Posterior cingulate gyrus (tissue), 11 donors: ENCODE data around the gene OBSCN.

Experiments
- DNase-seq, 10 donors: peaks; one replicate each; pipeline versions ENCODE4 v3.0.0 to v3.0.0-alpha.2; 2020 to 2021; ENCODE audit warnings: mixed read lengths in 3 of 10
- intact Hi-C: fragments of 100-400 bp; cut with DNase I; formaldehyde crosslinking; loops from one replicate; pipeline ENCODE4 v1.15.1; 2023

OBSCN gene

DNA sequence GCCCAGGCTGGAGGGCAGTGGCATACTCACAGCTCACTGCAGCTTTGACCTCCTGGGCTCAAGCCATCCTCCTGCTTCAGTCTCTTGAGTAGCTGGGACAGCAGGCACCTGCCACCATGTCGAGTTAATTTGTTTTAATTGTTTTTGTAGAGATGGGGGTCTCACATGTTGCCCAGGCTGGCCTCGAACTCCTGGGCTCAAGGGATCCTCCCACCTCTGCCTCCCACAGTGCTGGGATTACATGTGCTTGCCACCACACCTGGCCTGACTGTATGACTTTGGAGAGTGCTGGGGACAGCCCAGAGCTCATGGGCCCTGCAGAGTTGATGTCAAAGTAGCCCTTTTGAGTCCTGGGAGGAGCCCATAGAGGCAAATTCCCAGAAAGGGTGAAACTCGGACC, 1.8 kb downstream of the OBSCN start:
- intact Hi-C loops = no loop called here
- DNase-seq = peak in 1 of 10 donors; percentile 46

DNA sequence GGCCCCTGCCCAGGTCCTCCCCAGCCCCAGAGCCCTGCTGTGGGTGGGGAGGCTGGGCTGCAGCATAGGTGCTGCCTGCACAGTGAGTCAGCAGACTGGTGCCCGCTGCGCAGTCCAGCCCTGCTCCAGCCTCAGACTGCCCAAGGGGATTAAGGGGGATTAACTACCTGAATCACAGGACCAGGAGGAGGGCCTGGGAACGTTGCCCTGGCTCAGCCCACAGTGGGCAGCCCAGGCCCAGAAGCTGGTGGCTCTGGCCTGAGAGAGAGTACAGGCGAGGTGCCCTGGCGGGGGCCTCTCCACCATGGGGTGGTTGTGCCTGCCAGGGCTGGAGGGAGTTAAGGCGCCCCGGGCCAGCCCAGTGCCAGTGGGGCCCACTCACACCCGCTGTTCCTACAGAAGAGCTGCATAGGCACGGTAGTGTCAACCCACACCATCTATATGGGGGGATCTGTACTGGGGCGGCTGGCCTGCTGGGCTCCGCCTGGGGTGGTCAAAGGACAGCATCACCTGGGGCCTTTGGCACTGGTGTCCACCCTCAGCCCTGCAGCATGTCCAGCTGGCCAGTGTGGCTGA, 2.3 kb downstream of the OBSCN start:
- DNase-seq = peak in 2 of 10 donors; percentile 66 to 70
- intact Hi-C loops = no loop called here

DNA sequence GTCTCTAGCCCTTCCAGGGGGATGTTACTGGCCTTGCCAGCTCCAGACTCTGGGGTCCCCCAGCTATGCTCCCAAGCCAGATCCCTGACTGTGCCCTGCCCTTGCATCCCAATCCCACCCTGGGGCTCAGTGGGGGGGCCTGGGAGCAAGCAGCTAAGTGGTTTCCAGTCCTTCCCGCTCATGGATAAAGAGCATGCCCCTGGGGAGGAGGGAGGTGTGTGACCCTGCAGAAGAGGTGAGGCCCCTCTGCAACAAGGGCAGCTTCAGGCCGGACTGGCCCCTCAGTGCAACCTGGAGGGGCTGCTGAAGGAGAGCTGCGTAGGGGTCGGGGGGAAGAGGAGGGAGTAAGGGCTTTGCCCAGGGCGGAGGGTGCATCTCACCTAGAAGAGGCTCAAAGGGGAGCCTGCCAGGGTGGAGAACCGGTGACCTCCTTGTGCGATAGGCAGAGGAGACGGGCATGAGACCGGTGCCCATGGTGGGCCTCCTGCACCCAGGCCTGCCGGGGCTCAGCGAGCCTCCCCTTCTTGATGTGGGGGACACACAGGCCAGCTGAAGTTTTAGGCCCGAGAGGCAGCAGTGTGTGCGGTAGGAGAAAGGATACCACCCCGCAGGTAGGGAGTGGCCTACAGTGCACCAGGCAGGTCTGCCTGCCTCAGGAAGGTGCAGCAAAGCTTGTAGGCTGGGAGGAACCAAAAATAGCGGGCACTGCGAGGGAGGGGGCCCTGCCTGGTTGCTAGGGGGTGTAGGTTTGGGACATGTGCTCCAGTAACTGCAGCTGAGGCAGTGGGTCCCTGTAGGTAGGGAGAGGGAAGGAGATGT, 3.1 kb downstream of the OBSCN start:
- intact Hi-C loops = no loop called here

DNA sequence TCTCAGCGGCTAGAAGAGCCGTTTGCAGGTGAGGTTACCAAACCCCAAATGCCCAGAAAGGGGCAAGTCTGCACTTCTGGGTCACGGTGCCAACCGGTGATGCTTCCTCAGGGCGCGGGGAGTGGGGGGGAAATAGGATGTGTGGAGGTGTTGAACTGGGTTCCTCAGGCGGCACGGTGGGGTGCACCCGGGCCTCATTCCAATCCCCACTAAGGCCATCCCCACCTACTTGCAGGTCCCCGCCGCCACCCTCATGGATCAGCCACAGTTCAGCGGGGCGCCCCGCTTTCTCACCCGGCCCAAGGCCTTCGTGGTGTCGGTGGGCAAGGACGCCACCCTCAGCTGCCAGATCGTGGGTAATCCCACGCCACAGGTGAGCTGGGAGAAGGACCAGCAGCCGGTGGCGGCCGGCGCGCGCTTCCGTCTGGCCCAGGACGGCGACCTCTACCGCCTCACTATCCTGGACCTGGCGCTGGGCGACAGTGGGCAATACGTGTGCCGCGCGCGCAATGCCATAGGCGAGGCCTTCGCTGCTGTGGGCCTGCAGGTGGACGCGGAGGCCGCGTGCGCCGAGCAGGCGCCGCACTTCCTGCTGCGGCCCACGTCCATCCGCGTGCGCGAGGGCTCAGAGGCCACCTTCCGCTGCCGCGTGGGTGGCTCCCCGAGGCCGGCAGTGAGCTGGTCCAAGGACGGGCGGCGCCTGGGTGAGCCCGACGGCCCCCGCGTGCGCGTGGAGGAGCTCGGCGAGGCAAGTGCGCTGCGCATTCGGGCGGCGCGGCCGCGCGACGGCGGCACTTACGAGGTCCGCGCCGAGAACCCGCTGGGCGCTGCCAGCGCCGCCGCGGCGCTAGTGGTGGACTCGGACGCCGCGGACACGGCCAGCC, 3.9 kb downstream of the OBSCN start:
- intact Hi-C loops = no loop called here
- DNase-seq = peak in 1 of 10 donors; percentile 75

More for the DNA sequence above, 3.1 kb downstream of the OBSCN start:
- DNase-seq = peak in 1 of 10 donors; percentile 78

DNA sequence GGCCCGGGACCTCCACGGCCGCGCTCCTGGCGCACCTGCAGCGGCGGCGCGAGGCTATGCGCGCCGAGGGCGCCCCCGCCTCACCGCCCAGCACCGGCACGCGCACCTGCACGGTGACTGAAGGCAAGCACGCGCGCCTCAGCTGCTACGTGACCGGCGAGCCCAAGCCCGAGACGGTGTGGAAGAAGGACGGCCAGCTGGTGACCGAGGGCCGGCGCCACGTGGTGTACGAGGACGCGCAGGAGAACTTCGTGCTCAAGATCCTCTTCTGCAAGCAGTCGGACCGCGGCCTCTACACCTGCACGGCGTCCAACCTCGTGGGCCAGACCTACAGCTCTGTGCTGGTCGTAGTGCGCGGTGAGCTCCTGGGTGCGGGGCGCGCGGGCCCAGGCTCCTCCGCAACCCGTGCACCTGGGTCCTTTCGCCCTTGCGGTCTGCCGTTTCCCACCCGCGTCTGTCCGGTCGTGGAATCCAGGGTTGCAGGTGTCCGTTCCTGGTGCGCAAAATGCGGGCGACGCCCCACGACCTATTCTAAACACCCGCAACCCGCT, 4.6 kb downstream of the OBSCN start:
- DNase-seq = peak in 2 of 10 donors; percentile 70 to 75
- intact Hi-C loops = no loop called here

DNA sequence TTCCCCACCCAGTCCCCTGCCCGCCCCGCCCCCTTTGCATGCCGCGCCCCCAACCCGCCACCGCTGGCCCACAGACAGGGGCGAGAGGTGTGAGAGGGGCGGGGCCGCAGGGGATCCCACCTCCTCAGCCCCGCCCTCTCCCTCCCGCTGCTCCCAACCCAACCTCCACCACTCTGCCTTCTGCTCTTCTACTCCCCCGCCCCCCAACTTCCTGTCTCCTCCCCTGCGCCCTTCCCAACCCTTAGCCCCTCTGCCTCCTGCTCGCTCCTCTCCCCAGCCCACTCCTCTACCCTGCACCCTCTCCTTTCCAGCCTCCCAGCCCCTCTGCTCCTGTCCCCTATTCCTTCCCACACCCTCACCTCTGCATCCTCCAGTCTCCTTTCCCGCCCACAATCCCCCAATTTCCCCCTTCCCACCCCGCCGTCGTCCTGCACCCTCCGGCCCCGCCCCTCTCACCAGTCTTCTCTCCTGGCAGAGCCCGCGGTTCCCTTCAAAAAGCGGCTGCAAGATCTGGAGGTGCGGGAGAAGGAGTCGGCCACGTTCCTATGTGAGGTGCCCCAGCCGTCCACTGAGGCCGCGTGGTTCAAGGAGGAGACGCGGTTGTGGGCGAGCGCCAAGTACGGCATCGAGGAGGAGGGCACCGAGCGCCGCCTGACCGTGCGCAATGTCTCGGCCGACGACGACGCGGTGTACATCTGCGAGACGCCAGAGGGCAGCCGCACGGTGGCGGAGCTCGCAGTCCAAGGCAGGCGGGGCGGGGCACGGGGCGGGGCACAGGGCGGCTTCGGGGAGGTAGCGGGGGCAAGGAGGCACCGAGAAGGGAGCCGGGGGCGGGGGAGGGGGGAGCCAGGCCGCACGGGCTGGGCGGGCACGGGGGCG, 5.4 kb downstream of the OBSCN start:
- intact Hi-C loops = no loop called here
- peak in 9 of 10 donors; percentile 54 to 94 (median 74) for DNase-seq

DNA sequence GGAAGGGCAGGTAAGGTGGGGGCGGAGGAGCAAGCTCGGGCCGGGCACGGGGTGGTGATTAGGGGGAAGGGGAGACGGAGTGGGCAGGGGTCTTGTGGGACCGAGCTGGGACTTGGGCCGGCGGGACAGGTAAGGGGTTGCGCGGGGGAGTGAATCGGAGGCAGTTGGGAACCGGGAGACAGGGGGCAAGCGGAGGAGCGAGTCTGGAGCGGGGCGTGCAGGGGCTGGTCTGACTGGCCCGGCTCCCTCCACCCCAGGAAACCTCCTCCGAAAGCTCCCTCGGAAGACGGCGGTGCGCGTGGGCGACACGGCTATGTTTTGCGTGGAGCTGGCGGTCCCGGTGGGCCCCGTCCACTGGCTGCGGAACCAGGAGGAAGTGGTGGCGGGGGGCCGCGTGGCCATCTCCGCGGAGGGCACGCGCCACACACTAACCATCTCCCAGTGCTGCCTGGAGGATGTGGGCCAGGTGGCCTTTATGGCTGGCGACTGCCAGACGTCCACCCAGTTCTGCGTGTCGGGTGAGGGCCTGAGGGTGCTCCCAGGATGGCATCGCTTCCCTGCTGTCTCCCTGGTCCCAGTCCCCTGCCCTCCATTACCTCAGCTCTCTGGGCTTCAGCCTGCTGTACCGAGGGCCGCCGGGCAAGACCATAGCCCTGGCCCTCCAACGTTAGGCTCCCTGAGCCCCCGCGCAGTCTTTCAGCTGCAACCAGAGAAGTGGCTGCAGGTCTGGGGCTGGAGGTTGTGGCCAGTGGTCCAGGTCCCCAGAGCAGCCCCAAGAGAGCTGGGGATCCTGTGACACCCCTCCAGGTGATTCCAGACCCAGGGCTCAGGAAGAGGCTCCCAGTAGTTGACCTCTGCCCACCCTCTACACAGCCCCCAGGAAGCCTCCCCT, 6.3 kb downstream of the OBSCN start:
- peak in 1 of 10 donors; percentile 79 for DNase-seq
- intact Hi-C loops = no loop called here

DNA sequence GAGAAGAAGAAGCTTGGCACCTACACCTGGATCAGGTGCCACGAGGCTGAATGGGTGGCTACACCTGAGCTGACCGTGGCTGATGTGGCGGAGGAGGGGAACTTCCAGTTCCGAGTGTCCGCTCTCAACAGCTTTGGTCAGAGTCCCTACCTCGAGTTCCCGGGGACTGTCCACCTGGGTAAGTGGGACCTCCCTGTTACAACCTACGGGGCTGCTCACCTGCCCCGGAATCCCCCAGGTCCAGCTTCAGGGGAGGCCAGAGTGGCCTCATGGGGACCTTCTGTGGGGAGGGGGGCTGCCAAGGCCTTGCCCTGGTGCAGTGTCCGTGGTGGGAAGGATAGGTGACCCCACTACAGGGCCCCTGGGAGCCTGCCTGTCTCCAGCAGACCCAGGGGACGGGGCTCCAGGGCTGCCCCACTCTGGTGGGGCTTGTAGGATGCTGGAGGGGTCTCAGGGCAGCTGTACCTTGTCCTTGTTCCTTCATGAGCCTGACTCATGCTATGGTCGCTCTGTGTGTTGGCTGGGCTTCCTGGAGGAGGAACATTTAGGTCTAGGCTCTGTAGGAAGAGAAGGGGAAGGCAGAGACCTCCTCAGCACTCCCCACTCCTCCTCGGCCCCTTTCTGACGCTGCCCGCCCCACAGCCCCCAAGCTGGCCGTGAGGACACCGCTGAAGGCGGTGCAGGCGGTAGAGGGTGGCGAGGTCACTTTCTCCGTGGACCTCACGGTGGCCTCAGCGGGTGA, 7.2 kb downstream of the OBSCN start:
- intact Hi-C loops = no loop called here

DNA sequence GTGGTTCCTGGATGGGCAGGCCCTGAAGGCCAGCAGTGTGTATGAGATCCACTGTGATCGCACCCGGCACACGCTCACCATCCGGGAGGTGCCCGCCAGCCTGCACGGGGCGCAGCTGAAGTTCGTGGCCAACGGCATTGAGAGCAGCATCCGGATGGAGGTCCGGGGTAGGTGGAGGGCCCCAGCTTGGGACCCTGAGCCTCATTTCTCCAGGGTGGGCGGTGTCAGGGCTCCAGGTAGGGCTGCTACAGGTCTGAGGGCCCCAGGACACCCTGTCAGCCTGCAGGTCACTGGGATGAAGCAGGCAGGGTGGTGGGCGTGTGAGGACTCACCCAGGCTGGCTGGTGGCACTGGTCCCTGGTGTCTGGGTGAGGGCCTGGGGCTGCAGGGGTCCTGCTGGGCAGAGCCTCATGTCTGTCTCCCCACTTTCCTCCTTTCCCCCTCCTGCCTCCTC, 7.8 kb downstream of the OBSCN start:
- DNase-seq = peak in 2 of 10 donors; percentile 67 to 74
- intact Hi-C loops = no loop called here

More for the DNA sequence above, 7.2 kb downstream of the OBSCN start:
- peak in 1 of 10 donors; percentile 22 for DNase-seq

DNA sequence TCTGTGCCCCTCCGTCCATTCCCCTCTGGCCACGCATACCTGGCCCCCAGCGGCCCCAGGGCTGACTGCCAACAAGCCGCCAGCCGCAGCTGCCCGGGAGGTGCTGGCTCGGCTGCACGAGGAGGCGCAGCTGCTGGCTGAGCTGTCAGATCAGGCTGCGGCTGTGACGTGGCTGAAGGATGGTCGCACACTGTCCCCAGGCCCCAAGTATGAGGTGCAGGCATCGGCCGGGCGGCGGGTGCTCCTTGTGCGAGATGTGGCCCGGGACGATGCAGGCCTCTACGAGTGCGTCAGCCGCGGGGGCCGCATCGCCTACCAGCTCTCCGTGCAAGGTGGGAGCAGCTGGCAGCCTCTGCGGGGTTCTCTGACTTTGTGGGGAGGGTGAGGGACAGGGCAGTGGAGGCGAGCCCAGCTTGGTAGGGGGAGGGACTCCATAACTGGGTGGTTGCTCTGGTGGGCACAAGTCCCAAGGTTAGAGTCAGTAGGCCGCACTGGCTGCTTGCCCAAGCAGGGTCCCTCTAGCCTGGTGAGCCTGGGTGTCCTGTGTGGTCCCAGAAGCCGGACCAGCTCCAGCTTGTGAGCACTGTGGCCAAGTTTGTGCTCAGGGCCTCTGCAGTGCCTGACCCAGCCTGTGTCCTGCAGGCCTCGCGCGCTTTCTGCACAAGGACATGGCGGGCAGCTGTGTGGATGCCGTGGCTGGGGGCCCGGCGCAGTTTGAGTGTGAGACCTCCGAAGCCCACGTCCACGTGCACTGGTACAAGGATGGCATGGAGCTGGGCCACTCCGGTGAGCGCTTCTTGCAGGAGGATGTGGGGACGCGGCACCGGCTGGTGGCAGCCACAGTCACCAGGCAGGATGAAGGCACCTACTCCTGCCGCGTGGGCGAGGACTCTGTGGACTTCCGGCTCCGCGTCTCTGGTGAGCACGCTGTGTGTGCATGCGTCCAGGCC, 8.8 kb downstream of the OBSCN start:
- DNase-seq = peak in 2 of 10 donors; percentile 69 to 81
- intact Hi-C loops = no loop called here

DNA sequence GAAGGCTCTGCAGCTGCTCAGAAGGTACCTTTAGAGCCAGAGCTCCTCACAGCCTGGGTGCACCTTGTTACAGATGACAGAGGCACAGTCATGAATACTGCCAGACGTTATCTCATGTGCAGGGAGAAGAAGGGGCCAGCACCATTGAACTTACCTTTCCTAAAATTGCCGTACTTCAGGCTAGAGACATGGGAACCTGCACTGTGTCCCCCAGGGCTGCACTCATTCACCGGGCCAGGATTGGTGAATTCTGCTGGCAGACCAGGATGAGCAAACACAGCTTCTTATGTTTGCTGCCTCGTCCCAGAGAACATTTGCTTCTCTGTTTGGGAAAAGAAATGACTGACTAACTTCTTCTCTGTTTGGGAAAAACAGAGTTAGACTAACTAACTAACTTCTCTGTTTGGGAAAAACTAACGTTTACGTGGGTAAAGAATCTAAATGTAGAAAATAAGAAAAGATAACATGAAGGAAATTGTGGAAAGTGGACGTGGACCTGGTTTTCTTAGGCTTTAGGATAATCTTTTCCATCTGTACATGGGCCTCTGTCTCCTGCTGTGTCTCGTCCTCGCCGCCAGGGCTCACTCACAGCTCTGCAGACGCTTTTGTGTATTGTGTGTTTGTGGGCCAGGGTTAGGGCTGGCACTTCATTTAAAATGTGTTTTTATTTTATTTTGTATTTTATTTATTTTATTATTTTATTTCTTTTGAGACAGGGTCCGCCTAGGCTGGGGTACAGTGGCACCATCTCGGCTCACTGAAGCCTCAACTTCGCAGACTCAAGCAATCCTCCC, 9.9 kb downstream of the OBSCN start:
- no peak for DNase-seq

DNA sequence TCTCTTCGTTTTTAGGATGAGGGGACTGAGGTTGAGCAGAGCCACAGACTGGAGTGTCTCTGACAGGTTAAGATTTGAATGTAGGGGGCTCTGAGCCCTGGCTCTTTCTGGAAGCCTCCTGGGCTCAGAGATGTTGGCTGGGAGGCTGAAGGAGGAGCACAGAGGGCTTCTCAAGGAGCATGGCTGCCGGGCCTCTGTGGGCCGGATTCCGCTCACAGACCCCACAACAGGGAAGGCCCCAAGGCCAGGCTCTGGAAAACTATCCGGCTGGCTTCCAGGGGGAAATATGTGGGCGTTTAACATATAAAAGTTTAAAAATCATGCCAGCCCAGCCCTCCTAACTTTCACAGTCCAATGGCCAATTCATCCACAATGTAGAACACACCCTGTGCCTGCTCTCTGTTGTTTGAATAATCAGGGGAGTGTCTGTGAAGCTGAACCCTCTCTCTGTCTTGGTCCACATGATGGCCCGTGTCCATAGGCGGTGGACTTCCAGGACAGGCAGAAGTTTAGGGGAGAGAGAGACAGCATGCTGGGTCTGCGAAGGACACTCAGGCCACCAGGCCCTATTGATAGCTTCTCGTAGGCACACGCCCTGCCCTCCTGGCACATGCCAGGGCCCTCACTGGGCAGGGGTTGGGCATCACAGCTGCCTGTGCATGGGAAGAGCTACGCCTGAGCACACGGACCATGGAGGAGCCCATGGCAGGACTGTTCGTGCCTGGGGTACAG, 10.8 kb downstream of the OBSCN start:
- DNase-seq = no peak
- intact Hi-C loops = no loop called here

More for the DNA sequence above, 9.9 kb downstream of the OBSCN start:
- intact Hi-C loops = no loop called here

DNA sequence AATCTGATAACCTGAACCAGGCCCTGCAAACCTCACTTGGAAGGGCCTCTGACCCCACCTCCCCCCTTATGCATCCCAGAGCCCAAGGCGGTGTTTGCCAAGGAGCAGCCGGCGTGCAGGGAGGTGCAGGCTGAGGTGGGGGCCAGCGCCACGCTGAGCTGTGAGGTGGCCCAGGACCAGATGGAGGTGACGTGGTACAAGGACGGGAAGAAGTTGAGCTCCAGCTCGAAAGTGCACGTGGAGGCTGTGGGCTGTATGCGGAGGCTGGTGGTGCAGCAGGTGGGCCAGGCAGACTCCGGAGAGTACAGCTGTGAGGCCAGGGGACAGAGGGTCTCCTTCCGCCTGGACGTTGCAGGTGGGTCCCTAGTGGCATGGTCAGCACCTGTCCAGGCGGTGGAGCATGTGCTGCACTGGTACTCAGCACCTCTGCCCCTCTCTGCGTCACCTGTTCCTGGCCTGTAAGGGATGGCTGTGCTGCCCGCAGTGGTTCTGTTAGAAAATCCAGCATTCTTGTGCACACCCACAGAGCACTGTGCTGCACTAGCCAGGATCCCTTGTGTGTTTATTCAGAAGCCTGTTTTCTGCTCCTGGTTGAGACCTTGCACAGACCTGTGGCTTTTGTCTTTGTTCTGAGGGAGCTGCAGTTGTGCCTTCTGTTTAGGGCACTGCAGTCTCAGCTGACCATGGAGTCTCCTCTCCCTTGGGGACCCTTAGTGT, 11.6 kb downstream of the OBSCN start:
- intact Hi-C loops = no loop called here
- peak in 1 of 10 donors; percentile 70 for DNase-seq

DNA sequence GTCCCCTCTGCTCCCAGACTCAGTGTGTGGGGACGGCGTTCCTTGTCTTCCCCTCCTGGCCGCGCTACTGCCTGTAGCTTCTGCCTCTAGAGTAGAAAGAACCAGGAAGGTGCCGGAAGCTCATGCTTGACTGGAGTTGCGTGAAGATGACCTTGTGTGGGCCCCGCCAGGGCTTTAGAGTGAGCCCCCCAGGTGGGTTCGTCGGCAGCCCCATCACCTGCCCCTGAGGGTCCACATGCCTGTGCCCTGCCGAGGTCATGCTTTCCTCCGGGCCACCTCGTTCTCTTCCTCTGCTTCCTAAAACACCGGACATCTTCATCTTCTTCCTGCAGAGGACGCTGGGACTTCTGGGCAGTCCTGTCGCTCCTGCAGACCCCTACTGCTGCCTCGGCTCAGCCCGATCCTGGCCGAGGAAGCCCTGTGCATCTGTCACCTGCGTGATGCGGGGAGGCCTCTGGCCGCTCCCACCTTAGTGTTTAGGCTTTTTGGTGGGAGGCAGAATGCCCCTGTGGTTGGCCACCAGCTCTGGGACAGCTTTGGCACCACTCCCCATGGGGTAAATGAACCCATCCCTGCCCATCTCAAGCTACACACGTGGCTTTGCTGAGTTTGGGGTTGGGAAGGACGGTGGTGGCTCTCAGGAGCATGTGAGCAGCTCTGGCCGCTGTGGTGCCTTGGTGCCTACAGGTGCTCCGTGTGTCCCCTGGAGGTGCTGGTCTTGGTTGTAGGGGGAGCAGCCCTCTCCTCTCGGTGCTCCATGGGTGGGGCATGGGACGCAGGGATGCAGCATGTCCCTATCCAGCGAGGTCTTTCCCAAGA, 12.3 kb downstream of the OBSCN start:
- DNase-seq = peak in 1 of 10 donors; percentile 22
- intact Hi-C loops = no loop called here
